HG03575 (cell line): ENCODE data around the gene BRAF.
"Not testable (repeated sequence)": the region's sequence is repeated elsewhere in the genome, so short reads cannot be mapped to it uniquely, and the experiment has no call there.

Experiments used
- ATAC-seq: cut with Tn5 transposase; IDR thresholded peaks from one replicate; pipeline ENCODE4 v1.9.1; 2021; ENCODE audit not compliant: unreplicated experiment, insufficient number of reproducible peaks, low FRiP score; ENCODE audit errors: extremely low read depth

BRAF gene

GRCh38 chr7:140922741-140923345, 1.9 kb downstream of the BRAF start:
- no peak for ATAC-seq

- no peak for ATAC-seq
Observed at GRCh38 chr7:140920745-140921144, 4.0 kb downstream of the BRAF start.

GRCh38 chr7:140918236-140918635, 6.5 kb downstream of the BRAF start:
- no peak for ATAC-seq

GRCh38 chr7:140917258-140917657, 7.5 kb downstream of the BRAF start:
- no peak for ATAC-seq

- ATAC-seq, result no peak
Observed at GRCh38 chr7:140915935-140916555, 8.7 kb downstream of the BRAF start.

- no peak for ATAC-seq
Observed at GRCh38 chr7:140914083-140914482, 10.6 kb downstream of the BRAF start.

GRCh38 chr7:140913596-140913928, 11.2 kb downstream of the BRAF start:
- ATAC-seq, result not testable (repeated sequence)

- ATAC-seq, result no peak
Observed at GRCh38 chr7:140911746-140912145, 13.0 kb downstream of the BRAF start.

- no peak for ATAC-seq
Observed at GRCh38 chr7:140909476-140910161, 15.1 kb downstream of the BRAF start.

GRCh38 chr7:140908361-140908760, 16.4 kb downstream of the BRAF start:
- no peak for ATAC-seq

GRCh38 chr7:140903741-140904480, 20.8 kb downstream of the BRAF start:
- no peak for ATAC-seq

- ATAC-seq, result no peak
Observed at GRCh38 chr7:140902303-140902953, 22.3 kb downstream of the BRAF start.

GRCh38 chr7:140901941-140902302, 22.8 kb downstream of the BRAF start:
- ATAC-seq, result no peak

- ATAC-seq, result no peak
Observed at GRCh38 chr7:140899883-140900282, 24.8 kb downstream of the BRAF start.

- no peak for ATAC-seq
Observed at GRCh38 chr7:140898786-140899536, 25.8 kb downstream of the BRAF start.

GRCh38 chr7:140896996-140897395, 27.7 kb downstream of the BRAF start:
- no peak for ATAC-seq

- no peak for ATAC-seq
Observed at GRCh38 chr7:140889645-140890044, 35.1 kb downstream of the BRAF start.

- ATAC-seq, result no peak
Observed at GRCh38 chr7:140889150-140889549, 35.6 kb downstream of the BRAF start.

GRCh38 chr7:140888087-140888486, 36.6 kb downstream of the BRAF start:
- ATAC-seq, result no peak
